Measurements from ENCODE around the gene PRR35.

DNA sequence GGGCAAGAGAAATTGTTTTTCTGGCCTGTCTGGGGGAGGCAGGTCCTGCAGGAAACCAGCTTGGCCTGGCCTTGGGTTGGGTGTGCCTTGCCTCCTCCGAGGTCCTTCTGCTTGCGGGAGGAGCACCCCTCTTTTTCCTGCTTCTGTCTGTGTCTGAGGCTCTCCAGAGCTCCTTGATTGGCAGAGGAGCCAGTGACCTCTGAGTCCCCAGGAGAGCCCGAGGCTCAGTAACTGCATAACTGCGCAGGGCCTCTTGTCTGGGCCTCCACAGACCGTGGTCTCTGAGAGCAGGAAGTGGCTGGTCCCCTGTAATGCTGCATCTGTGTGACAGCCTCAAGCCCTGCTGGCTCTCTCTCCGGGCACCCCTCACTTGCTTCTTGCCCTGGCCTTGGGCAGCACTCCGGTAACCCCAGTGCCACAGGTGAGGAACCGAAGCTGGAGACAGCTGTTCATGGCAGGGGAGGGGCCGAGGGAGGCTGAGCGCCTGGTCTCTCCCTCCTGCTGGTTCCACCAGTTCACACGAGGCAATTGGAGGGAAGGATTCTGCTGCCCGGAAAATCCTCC lies 31.1 kb upstream of the PRR35 start:
- TF ChIP-seq, protein P1, sequence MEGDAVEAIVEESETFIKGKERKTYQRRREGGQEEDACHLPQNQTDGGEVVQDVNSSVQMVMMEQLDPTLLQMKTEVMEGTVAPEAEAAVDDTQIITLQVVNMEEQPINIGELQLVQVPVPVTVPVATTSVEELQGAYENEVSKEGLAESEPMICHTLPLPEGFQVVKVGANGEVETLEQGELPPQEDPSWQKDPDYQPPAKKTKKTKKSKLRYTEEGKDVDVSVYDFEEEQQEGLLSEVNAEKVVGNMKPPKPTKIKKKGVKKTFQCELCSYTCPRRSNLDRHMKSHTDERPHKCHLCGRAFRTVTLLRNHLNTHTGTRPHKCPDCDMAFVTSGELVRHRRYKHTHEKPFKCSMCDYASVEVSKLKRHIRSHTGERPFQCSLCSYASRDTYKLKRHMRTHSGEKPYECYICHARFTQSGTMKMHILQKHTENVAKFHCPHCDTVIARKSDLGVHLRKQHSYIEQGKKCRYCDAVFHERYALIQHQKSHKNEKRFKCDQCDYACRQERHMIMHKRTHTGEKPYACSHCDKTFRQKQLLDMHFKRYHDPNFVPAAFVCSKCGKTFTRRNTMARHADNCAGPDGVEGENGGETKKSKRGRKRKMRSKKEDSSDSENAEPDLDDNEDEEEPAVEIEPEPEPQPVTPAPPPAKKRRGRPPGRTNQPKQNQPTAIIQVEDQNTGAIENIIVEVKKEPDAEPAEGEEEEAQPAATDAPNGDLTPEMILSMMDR (IDR thresholded peaks at IDR 0.05 in 4 of 5, conservative IDR thresholded peaks at IDR 0.05 in 1 of 5), result no peak
- TF ChIP-seq POLR2A (IDR thresholded peaks at IDR 0.05), result no peak

Data from gastrocnemius medialis (tissue), 4 donors.